ENCODE measurements around the gene ZNF544. TPM values are rescaled to one million over a fixed set of nuclear protein-coding genes. Genes with fewer than 3 reads are reported as not detected.
"Not testable (repeated sequence)": the region's sequence is repeated elsewhere in the genome, so short reads cannot be mapped to it uniquely, and the experiment has no call there.

ZNF544 gene
- total RNA-seq, 4 donors from 2014 or later: 29.5 to 38.8 (median 37.6) TPM

DNA sequence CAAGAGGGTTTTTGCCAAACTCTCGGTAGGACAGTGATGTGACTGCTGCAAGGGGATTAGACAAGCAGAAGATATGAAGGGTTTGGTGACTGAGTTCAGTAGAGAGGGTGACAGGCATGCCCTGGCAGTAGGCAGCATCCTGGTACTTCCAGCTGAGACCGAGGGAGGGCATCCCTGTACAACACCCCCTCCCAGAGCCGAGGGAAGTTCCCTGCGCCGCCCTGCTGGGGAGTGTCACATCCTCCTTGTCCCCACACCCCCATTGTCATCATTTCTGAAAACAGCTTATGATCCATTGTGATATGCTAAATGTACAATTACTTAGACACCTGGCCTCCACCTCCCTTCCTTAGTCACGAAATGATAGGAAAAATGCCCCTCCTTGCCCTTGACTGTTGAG, 14.6 kb downstream of the ZNF544 start:
- Histone ChIP-seq H3K9me3 (peaks cover 18 to 100% (median 100%) of the 10 kb centered on the region in 4 donors), H3K36me3 (peaks cover 86 to 100% (median 95%) of the 10 kb centered on the region in 4 donors), H3K27ac (replicated peaks in 1 of 4) (no peak overlapping the region), H3K4me1 (no peaks in the 10 kb centered on the region), H3K4me3 (no peak overlapping the region), H3K27me3 (no peaks in the 10 kb centered on the region)
- TF ChIP-seq, protein P1, sequence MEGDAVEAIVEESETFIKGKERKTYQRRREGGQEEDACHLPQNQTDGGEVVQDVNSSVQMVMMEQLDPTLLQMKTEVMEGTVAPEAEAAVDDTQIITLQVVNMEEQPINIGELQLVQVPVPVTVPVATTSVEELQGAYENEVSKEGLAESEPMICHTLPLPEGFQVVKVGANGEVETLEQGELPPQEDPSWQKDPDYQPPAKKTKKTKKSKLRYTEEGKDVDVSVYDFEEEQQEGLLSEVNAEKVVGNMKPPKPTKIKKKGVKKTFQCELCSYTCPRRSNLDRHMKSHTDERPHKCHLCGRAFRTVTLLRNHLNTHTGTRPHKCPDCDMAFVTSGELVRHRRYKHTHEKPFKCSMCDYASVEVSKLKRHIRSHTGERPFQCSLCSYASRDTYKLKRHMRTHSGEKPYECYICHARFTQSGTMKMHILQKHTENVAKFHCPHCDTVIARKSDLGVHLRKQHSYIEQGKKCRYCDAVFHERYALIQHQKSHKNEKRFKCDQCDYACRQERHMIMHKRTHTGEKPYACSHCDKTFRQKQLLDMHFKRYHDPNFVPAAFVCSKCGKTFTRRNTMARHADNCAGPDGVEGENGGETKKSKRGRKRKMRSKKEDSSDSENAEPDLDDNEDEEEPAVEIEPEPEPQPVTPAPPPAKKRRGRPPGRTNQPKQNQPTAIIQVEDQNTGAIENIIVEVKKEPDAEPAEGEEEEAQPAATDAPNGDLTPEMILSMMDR (IDR thresholded peaks at IDR 0.05): no peak
- TF ChIP-seq POLR2AphosphoS5 (IDR thresholded peaks at IDR 0.05) (no peak), EP300 (IDR thresholded peaks at IDR 0.05) (no peak), POLR2A (IDR thresholded peaks at IDR 0.05; ENCODE audit: low read depth) (no peak)
- intact Hi-C loops (cut with DNase I): no loop called here
- 96% methylated on average over 6 of the region's 6 CpGs for WGBS
- no peak for DNase-seq (ENCODE audit: extremely low spot score)

DNA sequence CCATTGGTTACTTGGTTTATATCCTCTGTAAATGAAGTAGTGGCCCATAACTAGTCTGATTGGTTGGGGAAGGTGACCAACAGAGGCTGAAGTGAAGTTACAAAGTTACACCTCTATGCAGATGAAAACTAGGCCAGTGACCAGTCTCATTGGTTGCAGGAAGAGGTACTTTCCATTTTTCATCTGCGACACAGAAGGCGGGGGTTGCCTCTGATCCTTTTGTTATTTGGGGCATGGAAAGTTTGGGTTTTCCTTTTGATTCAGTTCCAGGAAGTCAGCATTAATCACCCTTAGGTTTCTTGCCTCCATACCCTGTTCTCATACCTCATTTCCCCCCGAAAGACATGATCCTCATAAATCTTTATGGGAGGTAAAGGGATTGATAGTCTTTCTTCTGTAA, 20.2 kb downstream of the ZNF544 start:
- no peak for TF ChIP-seq POLR2A (IDR thresholded peaks at IDR 0.05; ENCODE audit: low read depth)
- TF ChIP-seq EP300 (IDR thresholded peaks at IDR 0.05): no peak
- TF ChIP-seq POLR2AphosphoS5 (IDR thresholded peaks at IDR 0.05): no peak
- TF ChIP-seq, protein P1 (IDR thresholded peaks at IDR 0.05): no peak
- H3K36me3 ChIP-seq: peaks cover 94 to 100% (median 98%) of the 10 kb centered on the region in 4 donors

DNA sequence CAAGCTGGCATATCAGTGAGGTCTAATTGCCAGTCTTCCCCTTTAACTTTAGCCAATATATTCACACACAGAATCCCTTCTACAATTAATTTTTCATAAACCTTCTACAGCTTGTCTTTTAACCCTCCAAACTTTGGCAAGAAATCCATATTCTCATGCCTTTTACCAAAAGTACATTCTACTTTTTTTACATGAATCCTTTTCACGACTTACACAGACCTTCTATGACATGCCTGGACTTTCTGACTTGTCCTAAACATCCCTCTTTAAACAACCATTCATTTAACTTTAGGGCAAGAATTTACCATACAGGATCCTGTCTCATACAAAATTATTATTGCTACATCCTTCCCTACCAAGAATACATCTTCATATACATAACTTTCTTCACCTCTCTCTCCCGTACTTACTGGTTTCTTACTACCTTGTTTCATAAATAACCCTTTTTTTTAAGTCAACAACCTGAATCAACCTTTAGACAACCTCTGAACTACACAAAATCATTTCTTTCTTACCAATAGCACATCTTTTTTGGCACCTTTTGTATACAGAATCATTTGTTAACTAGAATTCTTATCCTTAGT, 23.5 kb downstream of the ZNF544 start:
- WGBS: 93% methylated on average over 2 of the region's 2 CpGs
- H3K27me3 ChIP-seq: no peaks in the 10 kb centered on the region
- no peak overlapping the region for H3K4me3 ChIP-seq
- peaks cover 14 to 100% (median 100%) of the 10 kb centered on the region in 4 donors for H3K9me3 ChIP-seq
- no peaks in the 10 kb centered on the region for H3K4me1 ChIP-seq
- H3K27ac ChIP-seq (replicated peaks in 1 of 4): no peak overlapping the region
- DNase-seq (ENCODE audit: extremely low spot score): no peak
- intact Hi-C loops (cut with DNase I): no loop called here
- peaks cover 92 to 100% (median 96%) of the 10 kb centered on the region in 4 donors for H3K36me3 ChIP-seq
- TF ChIP-seq POLR2AphosphoS5 (IDR thresholded peaks at IDR 0.05) (no peak), EP300 (IDR thresholded peaks at IDR 0.05) (no peak), POLR2A (IDR thresholded peaks at IDR 0.05; ENCODE audit: low read depth) (no peak)
- TF ChIP-seq, protein P1 (IDR thresholded peaks at IDR 0.05): no peak

More for the DNA sequence above, 20.2 kb downstream of the ZNF544 start:
- H3K4me1 ChIP-seq: no peaks in the 10 kb centered on the region
- peaks cover 22 to 100% (median 100%) of the 10 kb centered on the region in 4 donors for H3K9me3 ChIP-seq
- DNase-seq (ENCODE audit: extremely low spot score): no peak
- intact Hi-C loops (cut with DNase I): no loop called here
- no peaks in the 10 kb centered on the region for H3K27me3 ChIP-seq
- H3K27ac ChIP-seq (replicated peaks in 1 of 4): no peak overlapping the region
- WGBS: 93% methylated on average over 3 of the region's 3 CpGs
- H3K4me3 ChIP-seq: no peak overlapping the region

DNA sequence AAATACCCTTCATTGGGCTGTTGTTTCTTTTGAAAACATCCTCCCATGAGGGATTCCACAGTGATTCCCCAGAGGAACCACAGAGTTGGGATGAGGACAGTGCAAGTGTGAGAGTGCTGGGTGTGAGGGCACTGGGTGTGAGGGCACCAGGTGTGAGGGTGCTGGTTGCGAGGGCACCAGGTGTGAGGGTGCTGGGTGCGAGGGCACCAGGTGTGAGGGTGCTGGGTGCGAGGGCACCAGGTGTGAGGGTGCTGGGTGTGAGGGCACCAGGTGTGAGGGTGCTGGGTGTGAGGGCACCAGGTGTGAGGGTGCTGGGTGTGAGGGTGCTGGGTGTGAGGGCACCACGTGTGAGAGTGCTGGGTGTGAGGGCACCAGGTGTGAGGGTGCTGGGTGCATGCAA, 29.5 kb downstream of the ZNF544 start:
- Histone ChIP-seq H3K36me3 (peaks cover 94 to 100% (median 99%) of the 10 kb centered on the region in 4 donors), H3K9me3 (peaks cover 39 to 100% (median 100%) of the 10 kb centered on the region in 4 donors)
- H3K4me3 ChIP-seq; H3K4me1 ChIP-seq; H3K27me3 ChIP-seq; H3K27ac ChIP-seq (replicated peaks in 1 of 4); DNase-seq (ENCODE audit: extremely low spot score); intact Hi-C loops (cut with DNase I): not testable (repeated sequence)
- 73% methylated on average over 4 of the region's 4 CpGs for WGBS

DNA sequence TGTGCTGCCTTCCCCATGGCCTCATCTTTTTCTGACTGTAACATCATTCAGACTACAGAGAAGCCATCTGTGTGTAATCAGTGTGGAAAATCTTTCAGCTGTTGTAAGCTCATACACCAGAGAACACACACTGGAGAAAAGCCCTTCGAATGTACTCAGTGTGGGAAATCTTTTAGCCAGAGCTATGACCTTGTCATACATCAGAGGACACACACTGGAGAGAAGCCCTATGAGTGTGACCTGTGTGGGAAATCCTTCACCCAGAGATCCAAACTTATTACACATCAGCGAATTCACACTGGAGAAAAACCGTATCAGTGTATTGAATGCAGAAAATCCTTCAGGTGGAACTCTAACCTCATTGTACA, 32.9 kb downstream of the ZNF544 start:
- Histone ChIP-seq H3K36me3 (peaks cover 79 to 100% (median 99%) of the 10 kb centered on the region in 4 donors), H3K4me1 (no peaks in the 10 kb centered on the region), H3K27ac (replicated peaks in 1 of 4) (no peak overlapping the region), H3K27me3 (no peaks in the 10 kb centered on the region), H3K4me3 (no peak overlapping the region), H3K9me3 (peaks cover 48 to 100% (median 98%) of the 10 kb centered on the region in 4 donors)
- intact Hi-C loops (cut with DNase I): loop anchor here (5.0 kb wide), 1 partner anchor 59 kb away; no protein-coding TSS in a partner anchor
- no peak for DNase-seq (ENCODE audit: extremely low spot score)
- 92% methylated on average over 3 of the region's 3 CpGs for WGBS
- TF ChIP-seq EP300 (IDR thresholded peaks at IDR 0.05): no peak
- no peak for TF ChIP-seq POLR2A (IDR thresholded peaks at IDR 0.05; ENCODE audit: low read depth)
- TF ChIP-seq, protein P1 (IDR thresholded peaks at IDR 0.05): no peak
- TF ChIP-seq POLR2AphosphoS5 (IDR thresholded peaks at IDR 0.05): no peak

Measured in esophagus muscularis mucosa (tissue), 4 donors.